ENCODE data around the gene CEP112.

Gene CEP112

GRCh38 chr17:66211047-66211810 is 19.3 kb upstream of the CEP112 start:
- no peak for DNase-seq (ENCODE audit: low read depth in 2 of 2)

DNA sequence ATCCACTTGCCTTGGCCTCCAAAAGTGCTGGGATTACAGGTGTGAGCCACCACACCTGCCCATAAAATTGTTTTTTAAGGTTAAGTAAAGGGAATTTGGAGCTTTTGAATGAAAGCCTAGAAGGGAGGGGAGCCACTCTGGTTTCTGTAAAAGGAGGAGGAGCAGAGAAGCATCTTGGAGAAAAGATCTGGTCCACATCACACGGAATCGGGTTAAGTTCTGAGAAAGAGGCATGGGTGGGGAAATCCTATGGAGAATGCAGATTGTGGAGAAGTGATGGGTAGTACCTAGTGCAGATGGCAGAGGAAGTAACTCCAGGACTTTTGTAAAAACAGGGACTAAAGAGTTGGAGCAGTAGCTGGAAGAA is 18.3 kb upstream of the CEP112 start:
- DNase-seq (ENCODE audit: low read depth in 2 of 2): no peak

DNA sequence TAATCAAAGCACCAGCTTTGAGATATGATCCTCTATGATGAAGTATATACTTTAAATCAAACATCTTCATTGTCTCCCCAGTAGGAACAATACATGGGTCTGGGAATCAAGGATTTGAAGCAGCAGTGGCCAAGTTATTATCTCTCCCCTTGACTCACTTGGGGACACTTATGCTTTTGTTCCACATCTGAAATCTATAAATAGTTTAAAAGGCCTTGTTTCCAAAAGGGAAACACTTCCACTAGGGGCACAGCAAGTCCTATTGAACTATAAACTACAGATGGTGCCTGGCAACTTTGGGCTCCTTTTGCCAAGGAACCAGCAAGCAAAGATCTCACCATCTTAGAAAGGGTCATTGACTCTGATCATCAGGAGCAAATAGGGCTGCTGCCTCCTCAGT is 16.0 kb upstream of the CEP112 start:
- DNase-seq (ENCODE audit: low read depth in 2 of 2): no peak

DNA sequence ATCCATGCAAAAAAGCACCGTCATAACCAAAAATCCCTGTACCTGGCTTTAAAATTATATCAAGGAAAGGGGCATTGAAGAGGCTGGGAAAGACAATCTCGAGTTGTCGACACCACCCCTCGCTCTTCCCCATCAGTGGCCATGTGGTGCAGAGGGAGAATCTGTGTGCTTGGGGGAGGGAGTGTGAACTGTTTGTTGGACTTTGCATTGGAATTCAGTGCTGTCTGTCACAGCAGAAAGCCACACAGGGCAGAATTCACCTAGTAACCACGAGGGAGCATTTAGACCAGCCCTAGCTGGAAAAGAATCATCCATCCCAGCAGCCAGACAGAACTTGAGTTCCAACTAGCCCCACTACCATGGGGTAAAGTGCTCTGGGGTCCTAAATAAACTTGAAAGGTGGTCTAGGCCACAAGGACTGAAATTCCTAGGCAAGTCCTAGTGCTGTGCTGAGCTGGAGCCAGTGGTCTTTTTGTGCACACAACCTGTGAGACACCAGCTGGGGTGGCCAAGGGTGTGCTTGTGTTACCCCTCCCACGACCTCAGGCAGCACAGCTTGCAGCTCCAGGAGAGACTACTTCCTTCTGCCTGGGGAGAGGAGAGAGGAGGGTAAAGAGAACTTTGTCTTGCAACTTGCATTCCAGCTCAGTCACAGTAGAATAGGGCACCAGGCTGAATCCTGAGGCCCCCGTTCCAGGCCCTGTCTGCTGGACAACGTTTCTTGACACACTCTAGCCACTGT is 11.5 kb upstream of the CEP112 start:
- no peak for DNase-seq (ENCODE audit: low read depth in 2 of 2)

DNA sequence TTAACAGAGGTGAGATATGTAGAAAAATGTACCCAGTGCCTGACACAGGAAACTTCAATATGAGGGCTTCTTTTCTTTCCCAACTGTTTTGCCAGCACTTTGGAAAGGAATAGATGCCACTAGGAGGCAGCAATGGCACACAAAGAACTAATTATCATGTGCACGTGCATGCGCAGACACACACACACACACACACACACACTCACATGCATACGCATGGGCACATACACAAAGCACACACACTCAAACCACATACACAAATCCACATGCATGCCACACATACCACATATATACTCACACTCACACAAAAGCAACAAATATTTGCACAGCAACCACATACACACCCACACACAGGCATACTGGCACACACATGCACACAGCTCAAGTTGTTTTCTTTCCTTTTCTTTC is 8.8 kb upstream of the CEP112 start:
- peak; percentile 28 to 29 for DNase-seq (ENCODE audit: low read depth in 2 of 2)

- DNase-seq (ENCODE audit: low read depth in 2 of 2): no peak
These were observed 6.3 kb upstream of the CEP112 start for GRCh38 chr17:66198242-66198641.

DNA sequence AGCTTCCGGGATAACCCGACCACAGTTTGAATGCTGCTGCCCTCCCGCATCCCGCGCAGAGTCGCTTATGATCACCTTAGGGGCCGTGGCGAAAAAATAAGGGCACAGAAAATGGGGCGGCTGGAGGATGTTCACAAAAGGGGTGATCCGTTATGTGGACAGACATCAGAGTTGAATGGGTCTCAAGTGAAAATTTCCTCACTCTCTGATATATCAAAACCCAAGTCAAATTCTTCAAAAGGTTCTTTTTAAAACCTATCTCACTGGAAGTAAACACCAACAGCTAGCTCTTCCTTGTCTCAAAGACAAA is 400 bp upstream of the CEP112 start:
- no peak for DNase-seq (ENCODE audit: low read depth in 2 of 2)

DNA sequence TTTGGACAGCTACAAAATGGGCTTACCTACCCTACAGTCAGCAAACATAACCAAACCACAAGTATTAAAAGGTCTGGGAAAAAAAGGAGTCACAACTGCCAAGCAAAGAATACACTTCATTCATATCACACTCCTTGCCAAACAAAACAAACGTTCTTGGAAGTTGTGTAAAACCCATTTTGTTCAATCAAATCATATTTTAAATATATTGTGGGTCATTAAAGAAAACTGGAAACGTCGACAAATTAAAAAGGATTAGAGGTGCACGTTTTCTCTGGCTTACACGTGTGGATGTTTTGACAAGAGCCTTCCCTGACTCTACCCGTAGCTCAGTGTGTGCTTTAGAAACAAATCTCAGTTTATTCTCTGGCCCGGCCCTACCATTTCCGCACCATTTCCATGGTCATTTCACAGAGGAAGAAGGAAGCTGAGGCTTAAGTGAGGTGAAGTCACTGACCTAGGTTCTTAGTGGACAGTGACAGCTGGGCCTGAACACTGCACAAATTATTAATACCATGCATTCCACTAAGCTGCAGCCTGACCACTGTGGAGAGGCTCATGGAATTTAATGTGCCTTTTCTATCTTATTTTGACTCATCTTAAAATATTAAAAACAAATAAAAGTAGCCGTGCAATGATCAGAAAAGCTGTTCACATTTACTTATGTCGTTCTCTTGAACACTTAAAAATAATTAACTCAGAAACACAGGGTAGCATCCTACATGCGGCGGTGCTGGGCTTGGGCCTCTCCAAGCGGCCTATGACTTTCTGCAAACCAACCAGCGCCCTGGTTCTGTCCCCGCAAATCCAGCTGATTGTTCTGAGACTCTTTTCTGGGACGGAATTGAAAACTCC is 968 bp downstream of the CEP112 start:
- no peak for DNase-seq (ENCODE audit: low read depth in 2 of 2)

DNA sequence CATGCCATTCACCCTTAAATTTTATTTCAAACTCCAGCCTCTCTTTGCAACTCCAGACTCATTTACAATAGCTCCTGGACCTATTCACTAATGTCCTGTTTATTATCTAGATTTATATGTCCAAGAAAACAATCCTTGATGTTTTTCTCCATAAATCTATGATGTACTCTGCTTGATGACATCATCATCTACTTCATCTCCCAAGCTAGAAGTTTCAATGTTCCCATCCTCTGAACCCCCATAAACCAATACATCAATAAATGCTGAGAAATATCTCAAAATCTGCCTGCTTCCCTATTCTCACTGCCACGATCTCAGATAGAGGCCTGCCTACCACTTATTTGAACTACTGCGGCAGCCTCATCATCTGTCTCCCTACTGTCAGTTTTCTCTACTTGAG is 4.2 kb downstream of the CEP112 start:
- DNase-seq (ENCODE audit: low read depth in 2 of 2): no peak

GRCh38 chr17:66185862-66186261 is 6.1 kb downstream of the CEP112 start:
- DNase-seq (ENCODE audit: low read depth in 2 of 2): no peak

GRCh38 chr17:66184392-66184791 is 7.5 kb downstream of the CEP112 start:
- DNase-seq (ENCODE audit: low read depth in 2 of 2): no peak

GRCh38 chr17:66183529-66183928 is 8.4 kb downstream of the CEP112 start:
- DNase-seq (ENCODE audit: low read depth in 2 of 2): no peak

- no peak for DNase-seq (ENCODE audit: low read depth in 2 of 2)
These were observed 13.3 kb downstream of the CEP112 start for GRCh38 chr17:66178642-66179041.

DNA sequence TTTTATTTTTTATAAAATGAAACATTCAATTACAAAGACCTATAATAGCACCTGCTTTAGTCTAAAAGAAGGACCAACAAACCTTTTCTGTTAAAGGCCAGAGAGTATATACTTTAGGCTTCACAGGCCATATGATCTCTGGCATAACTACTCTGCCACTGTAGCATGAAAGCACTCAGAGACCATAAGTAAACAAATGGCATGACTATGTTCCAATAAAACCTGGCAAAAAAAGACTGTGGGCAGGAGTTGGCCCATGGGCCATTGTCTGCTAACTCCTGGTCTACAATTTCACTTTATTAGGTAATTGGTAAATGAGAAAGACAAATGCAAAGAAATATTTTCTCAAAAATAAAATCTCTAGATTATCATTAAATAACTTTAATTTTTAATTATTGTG is 14.9 kb downstream of the CEP112 start:
- no peak for DNase-seq (ENCODE audit: low read depth in 2 of 2)

- DNase-seq (ENCODE audit: low read depth in 2 of 2): no peak
These were observed 16.0 kb downstream of the CEP112 start for GRCh38 chr17:66175892-66176291.

DNA sequence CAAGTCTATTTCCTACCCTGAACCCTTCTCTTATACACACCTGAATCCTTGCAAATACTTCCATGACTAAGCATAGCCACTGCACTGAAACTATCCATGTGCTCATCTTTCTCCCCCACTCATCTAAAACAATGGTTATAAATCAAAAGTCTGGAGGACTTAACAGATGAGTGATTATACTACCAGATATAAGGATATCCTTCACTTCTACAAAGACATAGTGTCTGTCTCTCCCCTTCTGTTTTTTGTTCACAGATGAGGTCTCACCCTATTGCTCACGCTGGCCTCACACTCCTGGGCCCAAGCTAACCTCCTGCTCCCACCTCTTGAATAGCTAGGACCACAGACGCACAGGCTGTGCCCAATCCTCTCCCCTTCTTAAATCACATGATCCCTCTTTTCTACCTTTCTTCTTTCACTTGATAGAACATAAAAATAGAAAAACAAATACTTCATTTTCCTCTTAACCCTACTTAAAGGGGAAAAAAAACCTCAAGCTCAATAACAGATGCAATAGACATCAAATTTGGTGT is 19.2 kb downstream of the CEP112 start:
- no peak for DNase-seq (ENCODE audit: low read depth in 2 of 2)

DNA sequence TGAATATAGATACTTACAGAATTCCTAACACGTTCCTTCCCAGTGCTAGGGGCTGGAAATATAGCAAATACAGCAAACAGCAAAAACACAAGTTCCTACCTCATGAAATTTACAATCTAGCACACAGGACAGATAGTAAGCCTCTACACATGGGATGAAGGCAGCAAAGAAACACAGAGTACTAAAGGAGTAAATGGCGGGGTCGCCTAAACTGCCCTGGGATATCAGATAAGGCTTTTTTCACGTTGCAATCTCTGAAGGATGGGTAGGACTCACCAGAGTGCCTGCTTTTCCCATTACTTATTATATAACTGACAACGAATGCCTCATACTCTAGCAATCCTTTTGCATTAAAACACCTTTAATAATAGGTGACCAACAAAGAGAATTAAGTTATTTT is 19.8 kb downstream of the CEP112 start:
- DNase-seq (ENCODE audit: low read depth in 2 of 2): no peak

- no peak for DNase-seq (ENCODE audit: low read depth in 2 of 2)
These were observed 20.2 kb downstream of the CEP112 start for GRCh38 chr17:66171692-66172091.

GRCh38 chr17:66171172-66171571 is 20.8 kb downstream of the CEP112 start:
- DNase-seq (ENCODE audit: low read depth in 2 of 2): no peak

DNA sequence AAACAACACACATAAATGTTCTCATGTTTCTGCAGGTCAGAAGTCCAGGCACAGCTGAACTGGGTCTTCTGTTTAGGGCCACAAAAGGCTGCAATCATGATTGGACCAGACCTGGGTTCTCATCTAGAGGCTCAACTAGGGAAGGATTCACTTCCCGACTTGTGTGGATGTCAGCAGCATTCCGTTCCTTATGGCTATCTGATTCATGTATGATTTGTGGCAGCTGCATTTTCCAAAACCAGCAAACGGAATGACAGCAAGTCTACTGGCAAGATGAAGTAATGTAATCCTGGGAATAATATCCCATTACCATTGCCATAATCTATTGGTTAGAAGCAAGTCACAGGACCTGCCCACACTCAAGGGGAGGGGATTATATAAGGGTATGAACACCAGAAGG is 22.1 kb downstream of the CEP112 start:
- DNase-seq (ENCODE audit: low read depth in 2 of 2): no peak

- no peak for DNase-seq (ENCODE audit: low read depth in 2 of 2)
These were observed 24.6 kb downstream of the CEP112 start for GRCh38 chr17:66167189-66167815.

DNA sequence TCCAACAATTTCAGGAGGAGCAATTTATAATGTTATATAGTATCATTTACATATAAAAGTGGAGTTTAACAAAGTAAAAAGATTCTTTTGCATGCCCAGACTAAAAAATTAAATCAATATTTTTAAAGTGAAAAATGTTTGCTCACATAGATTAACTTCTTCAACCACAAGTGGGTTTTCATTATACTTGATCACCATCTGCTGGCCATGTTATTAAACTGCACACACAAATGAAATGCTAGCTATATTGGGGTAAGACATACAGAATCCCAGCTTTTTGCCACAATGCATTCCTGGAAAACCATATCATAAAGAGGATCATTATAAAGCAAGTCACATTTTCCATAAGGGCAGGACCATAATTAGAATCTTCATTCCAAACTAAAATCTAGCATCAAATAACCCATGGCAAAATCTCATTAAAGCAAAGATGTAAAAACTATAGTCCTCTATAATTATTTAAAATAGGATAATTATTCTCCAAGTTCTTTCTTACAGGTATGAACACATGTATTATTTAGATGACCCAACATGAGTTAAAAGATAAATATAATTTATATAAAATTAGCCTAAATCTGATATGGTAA is 26.3 kb downstream of the CEP112 start:
- peak in 1 of 2 donors; percentile 9 for DNase-seq (ENCODE audit: low read depth in 2 of 2)

Measured in activated CD4-positive, alpha-beta T cell treated with anti-CD3 and anti-CD28 coated beads for 24 hours (primary cell).